Heart right ventricle (tissue), 16 donors: ENCODE results near the gene EIF3D. TPM values are rescaled to one million over a fixed set of nuclear protein-coding genes. Genes with fewer than 3 reads are reported as not detected.
A peak's percentile ranks its signal among the peaks of the same experiment; 100 is the strongest.

Experiments
- ATAC-seq, 8 donors: fragments of 200-7000 bp; cut with Tn5 transposase; one replicate each; pipeline ENCODE4 v1.9.1; 2020; ENCODE audit warnings: mild to moderate bottlenecking in 8 of 8, moderate library complexity in 8 of 8, moderate number of reproducible peaks in 1 of 8
- DNase-seq, 2 donors: peaks; one replicate each; pipeline ENCODE4 v3.0.0-alpha.2; 2020
- H3K27ac ChIP-seq, 10 donors: fragments of 200-600 bp; sonication (generic) in 2 of 10; one replicate each; pipeline versions ENCODE4 v1.5.0 to v1.8.0; 2020 to 2022; ENCODE audit warnings: mild to moderate bottlenecking in 3 of 10
- H3K27me3 ChIP-seq, 7 donors: fragments of 200-600 bp; one replicate each; pipeline ENCODE4 v1.8.0; 2021 to 2022; ENCODE audit warnings: mild to moderate bottlenecking in 2 of 7
- H3K36me3 ChIP-seq, 9 donors: fragments of 200-600 bp; sonication (generic) in 1 of 9; one replicate each; pipeline versions ENCODE4 v1.5.0 to v1.8.0; 2020 to 2022; ENCODE audit warnings: mild to moderate bottlenecking in 2 of 9
- H3K4me1 ChIP-seq, 9 donors: fragments of 200-600 bp; sonication (generic) in 1 of 9; one replicate each; pipeline versions ENCODE4 v1.5.0 to v1.8.0; 2020 to 2022; ENCODE audit warnings: mild to moderate bottlenecking in 4 of 9
- H3K4me3 ChIP-seq, 10 donors: fragments of 200-600 bp; sonication (generic) in 2 of 10; one replicate each; pipeline versions ENCODE4 v1.5.0 to v1.8.0; 2020 to 2022; ENCODE audit warnings: mild to moderate bottlenecking in 7 of 10, moderate library complexity in 2 of 10
- H3K9me3 ChIP-seq, 11 donors: fragments of 200-600 bp in 10 of 11; sonication (generic) in 2 of 11; one replicate each; pipeline versions ENCODE4 v1.5.0 to v1.8.0; 2013 to 2022; ENCODE audit warnings: mild to moderate bottlenecking in 2 of 11, control low read depth in 1 of 11, moderate library complexity in 1 of 11
- CTCF ChIP-seq, 9 donors: fragments of 200-600 bp; sonication (generic) in 2 of 9; IDR thresholded peaks; one replicate each; pipeline versions ENCODE4 v1.5.0 to v1.8.0; 2021 to 2022; ENCODE audit warnings: antibody characterized with exemption in 9 of 9, mild to moderate bottlenecking in 5 of 9, moderate library complexity in 1 of 9
- WGBS, 2 donors: extraction: QIAGEN DNeasy Blood & Tissue Kit; methylation state at CpG; one replicate each; pipeline ENCODE4 v1.1.7; 2013; ENCODE audit warnings: inconsistent platforms in 1 of 2; 5-methylcytosine and 5-hydroxymethylcytosine counted together
- intact Hi-C, 10 donors: fragments of 100-400 bp; cut with DNase I; formaldehyde crosslinking; loops; one replicate each; pipeline versions ENCODE4 v1.11.1 to v1.14.2; 2022
- polyA plus RNA-seq, 2 donors: library from polyadenylated mRNA; stranded (reverse); fragments of 200-250 nt; gene quantifications; one replicate each; pipeline ENCODE4 v1.2.3, GENCODE V29; 2013
- total RNA-seq, 10 donors: library from RNA; stranded (reverse); fragmentation: NEBNext Ultra II Directional in 3 of 10; extraction: Animal tissue kit (Norgen Biotek cat#: 25700) in 3 of 10; gene quantifications; one replicate each; pipeline versions ENCODE4 v1.2.1 to v1.2.4, GENCODE V29; 2021 to 2023
- donor health status: Arrhythmogenic right ventricular cardiomyopathy.
- donor health status: ischemic (EF 13 %, LVEDD 7.1; RV severe dilation, severe dysfunction).
- donor health status: healthy with polysubstance abuse.
- donor health status: DM: no; HTN: yes; CAD: no.
- donor health status: DM: no; HTN: no; CAD: no.
- donor health status: ischemic (EF 25% LVEDD 6.9; RV normal size, moderate dysfunction).
- donor health status: ischemic (EF 25% LVEDD 5.7; RV mildly dilated, moderate dysfunction).
- donor health status: healthy.
- donor health status: DM: yes; HTN: yes; CAD: no.
- donor health status: Ischemic cardiomyopathy.
- donor health status: ischemic (EF 35%, LVEDD 5.7; RV mildly dilated, moderate dysfunction).
- donor health status: nonischemic (EF 11% LVEDD 7.7; RV severe dilation, severe dysfunction).
- donor health status: DM: yes; HTN: yes; CAD: no.
- donor health status: PGD.
- donor health status: ischemic (EF 29% LVEDD 5.4; RV normal size, mild dysfunction).
- donor health status: nonischemic (EF 23%, LVEDD 6.1; RV moderate dilation, normal function).

Gene EIF3D
- total and polyA plus RNA-seq, 12 donors: 61.4 to 180 (median 79.9) TPM

GRCh38 chr22:36573815-36574363, 44.9 kb upstream of the EIF3D start:
- DNase-seq (no peak), ATAC-seq (no peak)
- H3K27me3 ChIP-seq: peaks cover 0 to 23% (median 0%) of the 10 kb centered on the region in 7 donors
- no peaks in the 10 kb centered on the region for H3K36me3 ChIP-seq
- H3K4me3 ChIP-seq: no peak overlapping the region
- no peak overlapping the region for H3K27ac ChIP-seq
- WGBS, 2 donors: 44 to 45% methylated on average over 9 of the region's 9 CpGs
- TF ChIP-seq CTCF (IDR thresholded peaks at IDR 0.05): no peak
- intact Hi-C loops: no loop called here
- H3K9me3 ChIP-seq: no peaks in the 10 kb centered on the region
- H3K4me1 ChIP-seq: no peaks in the 10 kb centered on the region

- intact Hi-C loops: no loop called here
- no peak overlapping the region for H3K27ac ChIP-seq
- no peaks in the 10 kb centered on the region for H3K9me3 ChIP-seq
- no peaks in the 10 kb centered on the region for H3K4me1 ChIP-seq
- H3K4me3 ChIP-seq: no peak overlapping the region
- TF ChIP-seq CTCF (IDR thresholded peaks at IDR 0.05): no peak
- no peak for ATAC-seq
- DNase-seq: no peak
- 88 to 89% methylated on average over 2 of the region's 2 CpGs for WGBS, 2 donors
- peaks cover 0 to 25% (median 5%) of the 10 kb centered on the region in 7 donors for H3K27me3 ChIP-seq
- H3K36me3 ChIP-seq: no peaks in the 10 kb centered on the region
Observed at GRCh38 chr22:36571991-36572390, 43.0 kb upstream of the EIF3D start.

- 38 to 45% methylated on average over 12 of the region's 12 CpGs for WGBS, 2 donors
- H3K4me1 ChIP-seq: no peaks in the 10 kb centered on the region
- DNase-seq (no peak), ATAC-seq (no peak)
- intact Hi-C loops: loop anchor here in 1 of 10 donors (10.0 kb wide), 1 partner anchor 1745 kb away; no protein-coding TSS in a partner anchor
- H3K27ac ChIP-seq: no peak overlapping the region
- peaks cover 0 to 39% (median 22%) of the 10 kb centered on the region in 7 donors for H3K27me3 ChIP-seq
- TF ChIP-seq CTCF (IDR thresholded peaks at IDR 0.05): peak in 6 of 9 donors; percentile 11 to 46 (median 24)
- H3K9me3 ChIP-seq: no peaks in the 10 kb centered on the region
- no peaks in the 10 kb centered on the region for H3K36me3 ChIP-seq
- H3K4me3 ChIP-seq: no peak overlapping the region
Observed at GRCh38 chr22:36569999-36570398, 41.0 kb upstream of the EIF3D start.

GRCh38 chr22:36568846-36569245, 39.9 kb upstream of the EIF3D start:
- Histone ChIP-seq H3K36me3 (no peaks in the 10 kb centered on the region), H3K9me3 (no peaks in the 10 kb centered on the region), H3K4me1 (no peaks in the 10 kb centered on the region), H3K27ac (no peak overlapping the region), H3K4me3 (no peak overlapping the region), H3K27me3 (peaks cover 0 to 47% (median 28%) of the 10 kb centered on the region in 7 donors)
- 85 to 87% methylated on average over 6 of the region's 6 CpGs for WGBS, 2 donors
- TF ChIP-seq CTCF (IDR thresholded peaks at IDR 0.05): no peak
- DNase-seq: no peak
- intact Hi-C loops: loop anchor here in 1 of 10 donors (10.0 kb wide), 1 partner anchor 1744 kb away; no protein-coding TSS in a partner anchor
- ATAC-seq: no peak
